Neural progenitor cell (in vitro differentiated cells): ENCODE results near the gene CEP120. TPM values are rescaled to one million over a fixed set of nuclear protein-coding genes. Genes with fewer than 3 reads are reported as not detected.
"Not testable (repeated sequence)": the region's sequence is repeated elsewhere in the genome, so short reads cannot be mapped to it uniquely, and the experiment has no call there.

Source experiments
- DNase-seq: peaks from one replicate; pipeline ENCODE4 v3.0.0-alpha.2; 2016; ENCODE audit warnings: low spot score
- H2AFZ ChIP-seq: fragments of 200-600 bp; sonication (generic); replicated peaks from 2 replicates; pipeline ENCODE4 v1.6.1; 2016; ENCODE audit warnings: antibody characterized with exemption
- H3F3A ChIP-seq: fragments of 200-600 bp; sonication (generic); 2 replicates; pipeline ENCODE4 v1.6.1; 2016; ENCODE audit warnings: antibody characterized with exemption, low read depth
- H3K27ac ChIP-seq: fragments of 200-600 bp; sonication (generic); 2 replicates; pipeline ENCODE4 v1.5.1; 2016; ENCODE audit warnings: mild to moderate bottlenecking
- H3K27me3 ChIP-seq: fragments of 200-600 bp; sonication (generic); 2 replicates; pipeline ENCODE4 v1.6.1; 2016; ENCODE audit warnings: mild to moderate bottlenecking, moderate library complexity
- H3K36me3 ChIP-seq: fragments of 200-600 bp; sonication (generic); 2 replicates; pipeline ENCODE4 v1.5.1; 2016
- H3K4me1 ChIP-seq: fragments of 200-600 bp; sonication (generic); 2 replicates; pipeline ENCODE4 v1.6.1; 2016; ENCODE audit warnings: mixed run types
- H3K4me2 ChIP-seq: fragments of 200-600 bp; sonication (generic); 2 replicates; pipeline ENCODE4 v1.6.1; 2016
- H3K4me3 ChIP-seq: fragments of 200-600 bp; sonication (generic); 2 replicates; pipeline ENCODE4 v1.5.1; 2016
- H3K79me2 ChIP-seq: fragments of 200-600 bp; sonication (generic); 2 replicates; pipeline ENCODE4 v1.6.1; 2016; ENCODE audit warnings: low read depth
- H3K9ac ChIP-seq: fragments of 200-600 bp; sonication (generic); 2 replicates; pipeline ENCODE4 v1.6.1; 2016
- H3K9me3 ChIP-seq: fragments of 200-600 bp; sonication (generic); 2 replicates; pipeline ENCODE4 v1.5.1; 2016; ENCODE audit warnings: low read depth
- H4K20me1 ChIP-seq: fragments of 200-600 bp; sonication (generic); 2 replicates; pipeline ENCODE4 v1.6.1; 2016; ENCODE audit warnings: low read depth
- H3K27ac Mint-ChIP-seq: 3 replicates; pipeline ENCODE4 v1.8.0; 2021; ENCODE audit warnings: mixed read lengths
- H3K27me3 Mint-ChIP-seq: 2 replicates; pipeline ENCODE4 v1.8.0; 2022; ENCODE audit warnings: low read depth, mild to moderate bottlenecking, inconsistent platforms, moderate library complexity, mixed read lengths; ENCODE audit not compliant: insufficient read depth
- H3K36me3 Mint-ChIP-seq: 3 replicates; pipeline ENCODE4 v1.8.0; 2021; ENCODE audit warnings: mixed read lengths
- H3K4me1 Mint-ChIP-seq: 3 replicates; pipeline ENCODE4 v1.8.0; 2021; ENCODE audit warnings: mixed read lengths
- H3K4me3 Mint-ChIP-seq: 3 replicates; pipeline ENCODE4 v1.8.0; 2021; ENCODE audit warnings: mild to moderate bottlenecking, moderate library complexity, mixed read lengths
- H3K9me3 Mint-ChIP-seq: 3 replicates; pipeline ENCODE4 v1.8.0; 2020; ENCODE audit warnings: mixed read lengths
- CTCF ChIP-seq: fragments of 200-600 bp; sonication (generic); IDR thresholded peaks from 2 replicates; pipeline ENCODE4 v1.5.1; 2017; ENCODE audit warnings: antibody characterized with exemption, mild to moderate bottlenecking
- EZH2 ChIP-seq: fragments of 200-600 bp; sonication (generic); IDR thresholded peaks from 2 replicates; pipeline ENCODE4 v1.6.1; 2017; ENCODE audit warnings: antibody characterized with exemption, mild to moderate bottlenecking, moderate library complexity
- EZH2phosphoT487 ChIP-seq: fragments of 200-600 bp; sonication (generic); IDR thresholded peaks from 2 replicates; pipeline ENCODE4 v1.6.1; 2017; ENCODE audit warnings: antibody characterized with exemption
- total RNA-seq: library from RNA; depleted of rRNA; stranded (reverse); fragments of >200 nt; gene quantifications from 2 replicates; pipeline ENCODE4 v1.2.3, GENCODE V29; 2015; ENCODE audit warnings: low replicate concordance

Gene CEP120
- total RNA-seq, 1 donor from 2014 or later = 38.5 TPM

- no peaks in the 10 kb centered on the region for H3K4me1 ChIP-seq
- H3K27me3 ChIP-seq = no peaks in the 10 kb centered on the region
- peaks cover 2% of the 10 kb centered on the region for H3K36me3 Mint-ChIP-seq
- no peak overlapping the region for H3K9ac ChIP-seq
- H3K27me3 Mint-ChIP-seq = peaks cover 3% of the 10 kb centered on the region
- peaks cover 4% of the 10 kb centered on the region for H3K36me3 ChIP-seq
- DNase-seq = peak; percentile 59
- no peaks in the 10 kb centered on the region for H3K79me2 ChIP-seq
- H3K9me3 ChIP-seq = no peaks in the 10 kb centered on the region
- no peak overlapping the region for H3K4me3 Mint-ChIP-seq
- no peak overlapping the region for H3K27ac Mint-ChIP-seq
- H3K9me3 Mint-ChIP-seq = no peaks in the 10 kb centered on the region
- H3K27ac ChIP-seq = no peak overlapping the region
- no peak overlapping the region for H3K4me2 ChIP-seq
- H3F3A ChIP-seq = peaks cover 8% of the 10 kb centered on the region
- H3K4me3 ChIP-seq = no peak overlapping the region
- H4K20me1 ChIP-seq = no peaks in the 10 kb centered on the region
- no peak overlapping the region for H2AFZ ChIP-seq
- TF ChIP-seq EZH2 (no peak), CTCF (peak; percentile 82)
- no peaks in the 10 kb centered on the region for H3K4me1 Mint-ChIP-seq
Observed at GRCh38 chr5:123344816-123345426, 78.3 kb downstream of the CEP120 start.

- no peak overlapping the region for H3K9ac ChIP-seq
- no peak for DNase-seq
- no peaks in the 10 kb centered on the region for H4K20me1 ChIP-seq
- no peaks in the 10 kb centered on the region for H3K36me3 ChIP-seq
- H3K4me1 Mint-ChIP-seq = no peaks in the 10 kb centered on the region
- H3K9me3 ChIP-seq = no peaks in the 10 kb centered on the region
- no peak overlapping the region for H3K4me3 Mint-ChIP-seq
- no peak overlapping the region for H3K27ac ChIP-seq
- no peak overlapping the region for H2AFZ ChIP-seq
- H3K9me3 Mint-ChIP-seq = no peaks in the 10 kb centered on the region
- H3K4me2 ChIP-seq = no peak overlapping the region
- H3K27me3 Mint-ChIP-seq = no peaks in the 10 kb centered on the region
- TF ChIP-seq CTCF (no peak), EZH2 (no peak), EZH2phosphoT487 (no peak)
- no peaks in the 10 kb centered on the region for H3K27me3 ChIP-seq
- H3K36me3 Mint-ChIP-seq = no peaks in the 10 kb centered on the region
- H3K4me1 ChIP-seq = no peaks in the 10 kb centered on the region
- no peak overlapping the region for H3K27ac Mint-ChIP-seq
- H3F3A ChIP-seq = no peaks in the 10 kb centered on the region
- H3K4me3 ChIP-seq = no peak overlapping the region
- H3K79me2 ChIP-seq = no peaks in the 10 kb centered on the region
Observed at GRCh38 chr5:123340928-123341327, 82.3 kb downstream of the CEP120 start.

DNA sequence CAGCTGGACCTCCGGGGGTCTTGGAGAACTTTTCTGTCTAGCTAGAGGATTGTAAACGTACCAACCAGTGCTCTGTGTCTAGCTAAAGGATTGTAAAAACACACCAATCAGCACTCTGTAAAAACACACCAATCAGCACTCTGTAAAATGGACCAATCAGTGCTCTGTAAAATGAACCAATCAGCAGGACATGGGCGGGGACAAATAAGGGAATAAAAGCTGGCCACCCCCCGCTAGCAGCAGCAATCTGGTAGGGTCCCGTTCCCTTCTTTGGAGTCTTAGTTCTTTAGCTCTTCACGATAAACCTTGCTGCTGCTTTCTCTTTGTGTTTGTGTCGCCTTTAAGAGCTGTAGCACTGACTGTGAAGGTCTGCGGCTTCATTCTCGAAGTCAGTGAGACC, 114.8 kb downstream of the CEP120 start:
- not testable (repeated sequence) for H2AFZ ChIP-seq, H3K4me2 ChIP-seq, H3K4me3 Mint-ChIP-seq, H3K27ac ChIP-seq, H4K20me1 ChIP-seq, H3K4me3 ChIP-seq, H3K27ac Mint-ChIP-seq, H3K9me3 Mint-ChIP-seq, H3K79me2 ChIP-seq, H3K9ac ChIP-seq, H3K36me3 Mint-ChIP-seq, H3K9me3 ChIP-seq, H3K27me3 ChIP-seq, DNase-seq, H3K4me1 Mint-ChIP-seq, H3K4me1 ChIP-seq, H3F3A ChIP-seq, H3K27me3 Mint-ChIP-seq, H3K36me3 ChIP-seq

GRCh38 chr5:123305751-123306150, 117.5 kb downstream of the CEP120 start:
- no peak overlapping the region for H3K4me3 ChIP-seq
- Mint-ChIP-seq H3K4me1 (peaks cover 7% of the 10 kb centered on the region), H3K4me3 (no peak overlapping the region), H3K27ac (no peak overlapping the region), H3K27me3 (peaks cover 2% of the 10 kb centered on the region), H3K9me3 (peaks cover 2% of the 10 kb centered on the region), H3K36me3 (no peaks in the 10 kb centered on the region)
- no peaks in the 10 kb centered on the region for H4K20me1 ChIP-seq
- no peaks in the 10 kb centered on the region for H3K79me2 ChIP-seq
- no peak for TF ChIP-seq EZH2
- no peak overlapping the region for H3K9ac ChIP-seq
- H3K4me2 ChIP-seq = no peak overlapping the region
- H3K27me3 ChIP-seq = no peaks in the 10 kb centered on the region
- H3K36me3 ChIP-seq = no peaks in the 10 kb centered on the region
- no peak overlapping the region for H2AFZ ChIP-seq
- no peak overlapping the region for H3K27ac ChIP-seq
- H3K4me1 ChIP-seq = no peaks in the 10 kb centered on the region
- no peaks in the 10 kb centered on the region for H3F3A ChIP-seq
- DNase-seq = no peak
- H3K9me3 ChIP-seq = no peaks in the 10 kb centered on the region
